GM23338 (cell line): ENCODE measurements around the gene TUBB1.

ENCODE experiments used
- EZH2 ChIP-seq: fragments of 200-600 bp; sonication (generic); IDR thresholded peaks from one replicate; pipeline ENCODE4 v1.8.0; 2017; ENCODE audit warnings: antibody characterized with exemption, mild to moderate bottlenecking, low read depth; ENCODE audit not compliant: unreplicated experiment
- EZH2phosphoT487 ChIP-seq: fragments of 200-600 bp; sonication (generic); IDR thresholded peaks from one replicate; pipeline ENCODE4 v1.8.1; 2018; ENCODE audit warnings: antibody characterized with exemption; ENCODE audit not compliant: unreplicated experiment
- POLR2AphosphoS5 ChIP-seq: IDR thresholded peaks from 2 replicates; pipeline ENCODE4 v1.6.1; 2016; ENCODE audit warnings: antibody characterized with exemption, low read depth
- TF ChIP-seq, protein P1 (sequence below), 2 experiments: fragments of 200-600 bp in 1 of 2; sonication (generic) in 1 of 2; conservative IDR thresholded peaks; 2 replicates each; pipeline versions ENCODE4 v1.5.1 to v1.6.1; 2016 to 2017; ENCODE audit warnings: antibody characterized with exemption in 2 of 2, low read depth in 2 of 2, mild to moderate bottlenecking in 2 of 2, moderate library complexity in 1 of 2

DNA sequence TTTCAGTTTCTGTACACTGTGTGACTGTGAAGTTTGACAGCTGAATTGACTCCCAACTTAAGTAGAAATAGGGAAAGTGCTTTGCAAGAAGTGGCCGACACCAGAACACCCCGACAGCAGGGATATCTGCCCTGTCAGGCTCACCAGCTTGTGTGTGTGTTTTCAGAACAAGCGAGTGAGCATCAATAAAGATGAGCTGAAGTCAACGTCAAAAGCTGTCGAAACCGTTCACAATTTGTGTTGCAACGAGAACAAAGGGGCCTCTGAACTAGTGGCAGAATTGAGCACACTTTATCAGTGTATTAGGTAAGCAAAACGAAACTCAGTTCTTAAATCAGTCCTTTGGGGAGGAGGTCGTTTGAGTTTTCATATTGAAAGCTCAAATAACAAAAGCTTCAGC, 27.5 kb upstream of the TUBB1 start:
- no peak for TF ChIP-seq EZH2phosphoT487
- TF ChIP-seq, protein P1, sequence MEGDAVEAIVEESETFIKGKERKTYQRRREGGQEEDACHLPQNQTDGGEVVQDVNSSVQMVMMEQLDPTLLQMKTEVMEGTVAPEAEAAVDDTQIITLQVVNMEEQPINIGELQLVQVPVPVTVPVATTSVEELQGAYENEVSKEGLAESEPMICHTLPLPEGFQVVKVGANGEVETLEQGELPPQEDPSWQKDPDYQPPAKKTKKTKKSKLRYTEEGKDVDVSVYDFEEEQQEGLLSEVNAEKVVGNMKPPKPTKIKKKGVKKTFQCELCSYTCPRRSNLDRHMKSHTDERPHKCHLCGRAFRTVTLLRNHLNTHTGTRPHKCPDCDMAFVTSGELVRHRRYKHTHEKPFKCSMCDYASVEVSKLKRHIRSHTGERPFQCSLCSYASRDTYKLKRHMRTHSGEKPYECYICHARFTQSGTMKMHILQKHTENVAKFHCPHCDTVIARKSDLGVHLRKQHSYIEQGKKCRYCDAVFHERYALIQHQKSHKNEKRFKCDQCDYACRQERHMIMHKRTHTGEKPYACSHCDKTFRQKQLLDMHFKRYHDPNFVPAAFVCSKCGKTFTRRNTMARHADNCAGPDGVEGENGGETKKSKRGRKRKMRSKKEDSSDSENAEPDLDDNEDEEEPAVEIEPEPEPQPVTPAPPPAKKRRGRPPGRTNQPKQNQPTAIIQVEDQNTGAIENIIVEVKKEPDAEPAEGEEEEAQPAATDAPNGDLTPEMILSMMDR (conservative IDR thresholded peaks at IDR 0.05; ENCODE audit: low read depth in 2 of 2), result no peak
- no peak for TF ChIP-seq POLR2AphosphoS5
- no peak for TF ChIP-seq EZH2
